Endodermal cell (in vitro differentiated cells): Measurements from ENCODE around the gene PPP1R10. TPM values are rescaled to one million over a fixed set of nuclear protein-coding genes. Genes with fewer than 3 reads are reported as not detected.
"Not testable (repeated sequence)": the region's sequence is repeated elsewhere in the genome, so short reads cannot be mapped to it uniquely, and the experiment has no call there.

ENCODE experiments used
- DNase-seq: peaks from one replicate; pipeline ENCODE4 v3.0.0-alpha.2; 2017
- H3K27ac ChIP-seq: 2 replicates; pipeline ENCODE4 v1.5.1; 2013; ENCODE audit warnings: mild to moderate bottlenecking, low read depth, low read length, moderate library complexity
- H3K27me3 ChIP-seq: 2 replicates; pipeline ENCODE4 v1.6.1; 2013; ENCODE audit warnings: mild to moderate bottlenecking, low read length, moderate library complexity; ENCODE audit not compliant: insufficient read depth, control insufficient read depth, poor library complexity, severe bottlenecking
- H3K36me3 ChIP-seq: 2 replicates; pipeline ENCODE4 v1.7.0; 2013; ENCODE audit warnings: mild to moderate bottlenecking, low read length, moderate library complexity; ENCODE audit not compliant: control insufficient read depth, insufficient read depth
- H3K4me1 ChIP-seq: one replicate; pipeline ENCODE4 v1.7.0; 2013; ENCODE audit warnings: low read length; ENCODE audit not compliant: control insufficient read depth, insufficient read depth
- H3K4me3 ChIP-seq: 2 replicates; pipeline ENCODE4 v1.5.1; 2013; ENCODE audit warnings: mild to moderate bottlenecking, low read length, moderate library complexity
- H3K9ac ChIP-seq: 2 replicates; pipeline ENCODE4 v1.6.1; 2013; ENCODE audit warnings: mild to moderate bottlenecking, low read length, moderate library complexity; ENCODE audit not compliant: poor library complexity, severe bottlenecking; ENCODE audit errors: extremely low read depth
- H3K9me3 ChIP-seq: 2 replicates; pipeline ENCODE4 v1.6.1; 2013; ENCODE audit warnings: mild to moderate bottlenecking, low read length, moderate library complexity; ENCODE audit not compliant: control insufficient read depth
- H3K27ac Mint-ChIP-seq: 2 replicates; pipeline ENCODE4 v1.8.0; 2020; ENCODE audit warnings: mixed read lengths
- H3K27me3 Mint-ChIP-seq: 2 replicates; pipeline ENCODE4 v1.8.0; 2021; ENCODE audit warnings: mild to moderate bottlenecking, mixed read lengths; ENCODE audit not compliant: insufficient read depth
- H3K36me3 Mint-ChIP-seq: 2 replicates; pipeline ENCODE4 v1.8.0; 2020; ENCODE audit warnings: low read depth, mixed read lengths
- H3K4me1 Mint-ChIP-seq: 2 replicates; pipeline ENCODE4 v1.8.0; 2020; ENCODE audit warnings: mixed read lengths
- H3K4me3 Mint-ChIP-seq: 2 replicates; pipeline ENCODE4 v1.8.0; 2020; ENCODE audit warnings: mild to moderate bottlenecking, moderate library complexity, mixed read lengths
- H3K9me3 Mint-ChIP-seq: 2 replicates; pipeline ENCODE4 v1.8.0; 2020; ENCODE audit warnings: mild to moderate bottlenecking, mixed read lengths
- WGBS, 2 experiments: methylation state at CpG; one replicate each; pipeline versions ENCODE4 v1.1.5 to v1.1.7; 2013; ENCODE audit warnings: missing lambda C conversion rate in 2 of 2, mixed read lengths in 1 of 2; ENCODE audit not compliant: insufficient coverage in 1 of 2, insufficient read length in 1 of 2; 5-methylcytosine and 5-hydroxymethylcytosine counted together
- total RNA-seq, 2 donors: library from RNA; stranded (reverse); fragmentation: NEBNext Ultra II Directional in 1 of 2; extraction: Animal tissue kit (Norgen Biotek cat#: 25700) in 1 of 2; gene quantifications; 2 replicates in 1 of 2; 3 replicates in 1 of 2; pipeline ENCODE4 v1.2.1, GENCODE V29; 2021
- TF ChIP-seq, protein P1 (sequence below): fragments of 200-600 bp; sonication (generic); conservative IDR thresholded peaks from 2 replicates; pipeline ENCODE4 v1.5.0; 2021; ENCODE audit warnings: antibody characterized with exemption, mild to moderate bottlenecking

The PPP1R10 gene
- total RNA-seq, 2 donors from 2014 or later = 122 to 126 TPM

DNA sequence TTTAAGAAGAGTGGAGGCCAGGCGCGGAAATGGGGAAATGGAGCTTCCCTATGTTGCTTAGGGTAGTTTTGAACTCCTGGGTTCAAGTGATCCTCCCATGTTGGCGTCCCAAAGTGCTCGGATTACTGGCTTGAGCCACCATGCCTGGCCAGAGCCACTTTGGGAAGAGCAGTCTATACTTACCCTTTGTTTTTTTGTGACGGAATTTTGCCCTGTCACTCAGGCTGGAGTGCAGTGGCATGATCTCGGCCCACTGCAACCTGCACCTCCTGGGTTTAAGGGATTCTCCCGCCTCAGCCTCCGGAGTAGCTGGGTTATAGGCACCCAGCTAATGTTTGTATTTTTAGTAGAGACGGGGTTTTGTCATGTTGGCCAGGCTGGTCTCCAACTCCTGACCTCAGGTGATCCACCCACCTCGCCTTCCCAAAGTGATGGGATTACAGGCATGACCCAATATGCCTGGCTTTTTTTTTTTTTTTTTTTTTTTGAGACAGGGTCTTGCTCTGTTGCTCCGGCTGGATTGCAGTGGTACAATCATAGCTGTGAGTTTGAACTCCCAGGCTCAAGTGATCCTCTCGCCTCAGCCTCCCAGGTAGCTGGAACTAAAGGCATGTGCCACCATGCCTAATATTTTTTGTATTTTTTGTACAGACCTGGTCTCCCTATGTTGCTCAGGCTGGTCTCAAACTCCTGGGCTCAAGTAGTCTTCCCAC, 18.0 kb downstream of the PPP1R10 start:
- H3K9me3 Mint-ChIP-seq = no peaks in the 10 kb centered on the region
- Histone ChIP-seq H3K9me3 (no peaks in the 10 kb centered on the region), H3K4me1 (no peaks in the 10 kb centered on the region), H3K4me3 (no peak overlapping the region), H3K27me3 (no peaks in the 10 kb centered on the region), H3K27ac (no peak overlapping the region), H3K36me3 (peaks cover 62% of the 10 kb centered on the region), H3K9ac (no peak overlapping the region)
- WGBS, 2 experiments = 92 to 97% methylated on average over 8 to 12 of the region's 12 CpGs
- H3K27me3 Mint-ChIP-seq = no peaks in the 10 kb centered on the region
- no peak for DNase-seq
- H3K27ac Mint-ChIP-seq = peak overlapping the region; percentile 80
- peaks cover 4% of the 10 kb centered on the region for H3K4me1 Mint-ChIP-seq
- H3K4me3 Mint-ChIP-seq = no peak overlapping the region
- TF ChIP-seq, protein P1, sequence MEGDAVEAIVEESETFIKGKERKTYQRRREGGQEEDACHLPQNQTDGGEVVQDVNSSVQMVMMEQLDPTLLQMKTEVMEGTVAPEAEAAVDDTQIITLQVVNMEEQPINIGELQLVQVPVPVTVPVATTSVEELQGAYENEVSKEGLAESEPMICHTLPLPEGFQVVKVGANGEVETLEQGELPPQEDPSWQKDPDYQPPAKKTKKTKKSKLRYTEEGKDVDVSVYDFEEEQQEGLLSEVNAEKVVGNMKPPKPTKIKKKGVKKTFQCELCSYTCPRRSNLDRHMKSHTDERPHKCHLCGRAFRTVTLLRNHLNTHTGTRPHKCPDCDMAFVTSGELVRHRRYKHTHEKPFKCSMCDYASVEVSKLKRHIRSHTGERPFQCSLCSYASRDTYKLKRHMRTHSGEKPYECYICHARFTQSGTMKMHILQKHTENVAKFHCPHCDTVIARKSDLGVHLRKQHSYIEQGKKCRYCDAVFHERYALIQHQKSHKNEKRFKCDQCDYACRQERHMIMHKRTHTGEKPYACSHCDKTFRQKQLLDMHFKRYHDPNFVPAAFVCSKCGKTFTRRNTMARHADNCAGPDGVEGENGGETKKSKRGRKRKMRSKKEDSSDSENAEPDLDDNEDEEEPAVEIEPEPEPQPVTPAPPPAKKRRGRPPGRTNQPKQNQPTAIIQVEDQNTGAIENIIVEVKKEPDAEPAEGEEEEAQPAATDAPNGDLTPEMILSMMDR = no peak
- peaks cover 64% of the 10 kb centered on the region for H3K36me3 Mint-ChIP-seq

DNA sequence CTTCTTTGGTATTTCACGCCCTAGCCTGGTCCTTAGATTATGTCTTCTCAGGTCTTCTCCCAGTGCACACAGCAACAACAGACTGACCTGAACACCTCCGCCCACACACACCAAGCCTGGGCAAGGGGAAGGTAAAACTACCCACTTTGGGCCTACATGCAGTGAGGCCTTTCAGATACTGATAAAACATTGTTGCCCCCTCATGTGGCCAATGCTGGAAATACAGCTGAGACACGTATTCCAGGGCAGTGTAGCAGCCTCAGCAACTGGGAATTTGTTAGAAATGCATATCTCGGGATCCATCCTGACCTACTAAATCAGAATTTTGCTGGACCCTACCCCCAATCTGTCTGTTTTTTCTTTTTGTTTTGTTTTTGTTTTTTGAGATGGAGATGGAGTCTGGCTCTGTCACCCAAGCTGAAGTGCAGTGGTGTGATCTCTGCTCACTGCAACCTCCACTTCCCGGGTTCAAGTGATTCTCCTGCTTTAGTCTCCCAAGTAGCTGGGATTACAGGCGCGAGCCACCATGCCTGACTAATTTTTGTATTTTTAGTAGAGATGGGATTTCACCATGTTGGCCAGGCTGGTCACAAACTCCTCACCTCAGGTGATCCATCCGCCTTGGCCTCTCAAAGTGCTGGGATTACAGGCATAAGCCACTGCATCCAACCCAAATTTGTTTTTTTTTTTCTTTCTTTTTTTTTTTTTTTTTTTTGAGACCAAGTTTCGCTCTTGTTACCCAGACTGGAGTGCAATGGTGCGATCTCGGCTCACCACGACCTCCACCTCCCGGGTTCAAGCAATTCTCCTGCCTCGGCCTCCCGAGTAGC, 19.5 kb downstream of the PPP1R10 start:
- H3K4me3 Mint-ChIP-seq, H3K4me3 ChIP-seq, H3K9ac ChIP-seq, H3K9me3 ChIP-seq, H3K27me3 Mint-ChIP-seq, H3K4me1 Mint-ChIP-seq, H3K27me3 ChIP-seq, H3K4me1 ChIP-seq, H3K9me3 Mint-ChIP-seq, H3K27ac ChIP-seq: not testable (repeated sequence)
- peaks cover 54% of the 10 kb centered on the region for H3K36me3 ChIP-seq
- TF ChIP-seq, protein P1 = peak; percentile 82
- H3K27ac Mint-ChIP-seq = peak overlapping the region; percentile 88
- 68 to 80% methylated on average over 4 to 15 of the region's 15 CpGs for WGBS, 2 experiments
- peak; percentile 97 for DNase-seq
- peaks cover 57% of the 10 kb centered on the region for H3K36me3 Mint-ChIP-seq

DNA sequence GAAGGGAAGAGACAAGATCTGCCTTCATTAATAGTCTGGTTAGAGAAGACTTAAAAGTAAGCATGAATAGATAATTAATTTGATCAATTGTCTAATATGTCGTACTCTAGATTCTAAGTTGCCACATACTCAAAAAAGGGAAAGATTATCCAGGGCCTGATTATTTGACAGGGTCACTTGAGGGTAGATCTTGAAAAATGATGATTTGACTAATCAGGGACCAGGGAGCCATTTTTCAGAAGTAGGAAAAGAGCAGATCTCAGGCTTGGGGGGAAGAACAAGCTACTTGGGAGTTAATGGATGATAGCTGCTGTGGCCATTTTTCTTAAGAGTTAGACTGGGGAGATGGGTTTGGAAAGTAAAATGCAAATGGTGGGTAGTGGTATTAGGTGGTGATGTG, 24.8 kb downstream of the PPP1R10 start:
- no peaks in the 10 kb centered on the region for H3K27me3 Mint-ChIP-seq
- Histone ChIP-seq H3K27me3 (no peaks in the 10 kb centered on the region), H3K36me3 (peaks cover 71% of the 10 kb centered on the region), H3K27ac (no peak overlapping the region), H3K9me3 (no peaks in the 10 kb centered on the region), H3K4me3 (no peak overlapping the region), H3K9ac (no peak overlapping the region), H3K4me1 (no peaks in the 10 kb centered on the region)
- DNase-seq = no peak
- H3K9me3 Mint-ChIP-seq = no peaks in the 10 kb centered on the region
- 100% methylated on average over 1 of the region's 1 CpG for WGBS, 2 experiments
- no peak overlapping the region for H3K4me3 Mint-ChIP-seq
- H3K4me1 Mint-ChIP-seq = no peaks in the 10 kb centered on the region
- H3K36me3 Mint-ChIP-seq = peaks cover 70% of the 10 kb centered on the region
- H3K27ac Mint-ChIP-seq = no peak overlapping the region
- TF ChIP-seq, protein P1 = no peak
